ENCODE measurements around the gene PRMT1.

Gene PRMT1

GRCh38 chr19:49651820-49652550 is 25.1 kb upstream of the PRMT1 start:
- no peak for DNase-seq

GRCh38 chr19:49652551-49653465 is 24.3 kb upstream of the PRMT1 start:
- DNase-seq: no peak

GRCh38 chr19:49653466-49653806 is 23.6 kb upstream of the PRMT1 start:
- no peak for DNase-seq

- no peak for DNase-seq
These were observed 22.5 kb upstream of the PRMT1 start for GRCh38 chr19:49654581-49654980.

- DNase-seq: no peak
These were observed 21.3 kb upstream of the PRMT1 start for GRCh38 chr19:49655570-49656455.

GRCh38 chr19:49656456-49657109 is 20.5 kb upstream of the PRMT1 start:
- no peak for DNase-seq

- DNase-seq: no peak
These were observed 19.5 kb upstream of the PRMT1 start for GRCh38 chr19:49657493-49658138.

- DNase-seq: no peak
These were observed 18.9 kb upstream of the PRMT1 start for GRCh38 chr19:49658139-49658517.

GRCh38 chr19:49658566-49659442 is 18.3 kb upstream of the PRMT1 start:
- DNase-seq: no peak

- DNase-seq: no peak
These were observed 16.6 kb upstream of the PRMT1 start for GRCh38 chr19:49660338-49660961.

GRCh38 chr19:49662011-49662410 is 15.1 kb upstream of the PRMT1 start:
- DNase-seq: no peak

GRCh38 chr19:49663224-49663623 is 13.8 kb upstream of the PRMT1 start:
- DNase-seq: no peak

- DNase-seq: peak; percentile 44
These were observed 12.7 kb upstream of the PRMT1 start for GRCh38 chr19:49664171-49665035.

- no peak for DNase-seq
These were observed 12.1 kb upstream of the PRMT1 start for GRCh38 chr19:49665036-49665350.

- peak; percentile 92 for DNase-seq
These were observed 11.5 kb upstream of the PRMT1 start, which contains the start of the genes BCL2L12 and IRF3 for GRCh38 chr19:49665351-49666119. BCL2L12 (plus strand) TSS chr19:49665933; CDS start chr19:49666693, 760 bp downstream. IRF3 (minus strand) TSS chr19:49665857; CDS start chr19:49664838, 1,019 bp downstream.

GRCh38 chr19:49666120-49666444 is 11.0 kb upstream of the PRMT1 start:
- no peak for DNase-seq

- no peak for DNase-seq
These were observed 9.6 kb upstream of the PRMT1 start for GRCh38 chr19:49667473-49667872.

- DNase-seq: no peak
These were observed 7.6 kb upstream of the PRMT1 start for GRCh38 chr19:49669516-49669915.
